Endothelial cell of umbilical vein (primary cell): ENCODE data around the gene STAT5A. TPM values are rescaled to one million over a fixed set of nuclear protein-coding genes. Genes with fewer than 3 reads are reported as not detected.

Experiments
- BruUV-seq: library from RNA; stranded (reverse); fragments of 400-500 nt; replicated peaks from 2 replicates; lab custom pipeline; 2021; lab: Mats Ljungman, UMichigan
- CTCF ChIA-PET: fragments of 300-600, 350-600 bp; sonication (Branson Sonifier 250); formaldehyde crosslinking; loops from one replicate; lab custom pipeline; 2021; ENCODE audit warnings: antibody characterized with exemption, inconsistent platforms; lab: Charles Lee
- POLR2A ChIA-PET: fragments of 300-600, 350-600 bp; sonication (Branson Sonifier 250); formaldehyde crosslinking; loops from one replicate; lab custom pipeline; 2021; ENCODE audit warnings: antibody characterized with exemption, inconsistent platforms; lab: Charles Lee
- DNase-seq: peaks from one replicate; pipeline ENCODE4 v3.0.0-alpha.2; 2011; ENCODE audit warnings: low read depth, low spot score
- FAIRE-seq: peaks from 2 replicates; lab custom pipeline; 2011; peaks lifted over from hg19 to GRCh38; lab: Jason Lieb, UNC
- H2AFZ ChIP-seq: 2 replicates; pipeline ENCODE4 v1.6.0; 2012; ENCODE audit warnings: low read depth, low read length, control low read depth, inconsistent platforms
- H3K27ac ChIP-seq: 2 replicates; pipeline ENCODE4 v1.5.1; 2011; ENCODE audit warnings: low read depth, mild to moderate bottlenecking, control low read depth, low read length, moderate library complexity; ENCODE audit not compliant: insufficient read depth
- H3K27me3 ChIP-seq, 2 experiments: 2 replicates each; pipeline versions ENCODE4 v1.6.0 to v1.6.1; 2011; ENCODE audit warnings: low read length in 2 of 2, mixed read lengths in 1 of 2; ENCODE audit not compliant: control insufficient read depth in 2 of 2, insufficient read depth in 2 of 2
- H3K36me3 ChIP-seq, 2 experiments: 2 replicates in 1 of 2; 3 replicates in 1 of 2; pipeline ENCODE4 v1.5.1; 2011; ENCODE audit warnings: low read length in 2 of 2, mild to moderate bottlenecking in 1 of 2, moderate library complexity in 1 of 2; ENCODE audit not compliant: control insufficient read depth in 2 of 2, insufficient read depth in 2 of 2; ENCODE audit errors: extremely low read depth in 1 of 2
- H3K4me1 ChIP-seq: 3 replicates; pipeline ENCODE4 v1.5.1; 2011; ENCODE audit warnings: mild to moderate bottlenecking, low read length; ENCODE audit not compliant: control insufficient read depth, insufficient read depth; ENCODE audit errors: extremely low read depth
- H3K4me2 ChIP-seq: 2 replicates; pipeline ENCODE4 v1.6.1; 2011; ENCODE audit warnings: low read length, control low read depth, mixed read lengths; ENCODE audit not compliant: insufficient read depth
- H3K4me3 ChIP-seq, 3 experiments: fragments of 200-600 bp in 1 of 3; sonication (generic), shearing (Covaris generic) in 1 of 3; replicated peaks in 1 of 3; 2 replicates each; pipeline ENCODE4 v1.5.1; 2011 to 2016; ENCODE audit warnings: control low read depth in 3 of 3, low read length in 3 of 3, mild to moderate bottlenecking in 2 of 3, inconsistent platforms in 1 of 3, low read depth in 1 of 3, moderate library complexity in 1 of 3; ENCODE audit not compliant: insufficient read depth in 1 of 3
- H3K79me2 ChIP-seq: 2 replicates; pipeline ENCODE4 v1.6.0; 2012; ENCODE audit warnings: low read length, inconsistent platforms; ENCODE audit not compliant: control insufficient read depth, insufficient read depth
- H3K9ac ChIP-seq: replicated peaks from 2 replicates; pipeline ENCODE3; 2011; ENCODE audit warnings: low read length, control low read depth; ENCODE audit not compliant: insufficient read depth; ENCODE audit errors: extremely low read depth
- H3K9me1 ChIP-seq: replicated peaks from 3 replicates; pipeline ENCODE4 v1.6.0; 2011; ENCODE audit warnings: mild to moderate bottlenecking, low read length; ENCODE audit not compliant: control insufficient read depth, insufficient read depth; ENCODE audit errors: extremely low read depth
- H3K9me3 ChIP-seq: replicated peaks from 2 replicates; pipeline ENCODE4 v1.5.1; 2012; ENCODE audit warnings: low read length, inconsistent platforms; ENCODE audit not compliant: control insufficient read depth, insufficient read depth
- H4K20me1 ChIP-seq: replicated peaks from 2 replicates; pipeline ENCODE3; 2011; ENCODE audit warnings: mild to moderate bottlenecking, low read length; ENCODE audit not compliant: control insufficient read depth, insufficient read depth; ENCODE audit errors: extremely low read depth
- EZH2 ChIP-seq: IDR thresholded peaks from 2 replicates; pipeline ENCODE4 v1.6.1; 2012; ENCODE audit warnings: borderline replicate concordance, low read depth, mild to moderate bottlenecking, moderate library complexity, low read length, inconsistent platforms; ENCODE audit not compliant: severe bottlenecking
- FOS ChIP-seq: IDR thresholded peaks from 2 replicates; pipeline ENCODE4 v1.6.1; 2011; ENCODE audit warnings: mild to moderate bottlenecking, low read length, moderate library complexity, borderline replicate concordance; ENCODE audit not compliant: insufficient read depth
- GATA2 ChIP-seq: IDR thresholded peaks from 2 replicates; pipeline ENCODE4 v1.7.0; 2011; ENCODE audit warnings: low read depth, mild to moderate bottlenecking, moderate library complexity, mixed read lengths, low read length; ENCODE audit not compliant: insufficient read length, insufficient read depth
- JUN ChIP-seq: IDR thresholded peaks from 2 replicates; pipeline ENCODE4 v1.6.1; 2011; ENCODE audit warnings: borderline replicate concordance, low read depth; ENCODE audit not compliant: insufficient read length, insufficient read depth
- MAX ChIP-seq: IDR thresholded peaks from 2 replicates; pipeline ENCODE4 v1.6.1; 2011; ENCODE audit not compliant: insufficient read depth, insufficient read length
- MYC ChIP-seq: IDR thresholded peaks from one replicate; pipeline ENCODE4 v1.6.1; 2011; ENCODE audit warnings: mild to moderate bottlenecking, low read depth, low read length
- POLR2A ChIP-seq: IDR thresholded peaks from 2 replicates; pipeline ENCODE4 v1.6.1; 2012; ENCODE audit warnings: low read depth, mild to moderate bottlenecking, control low read depth, low read length
- POLR2AphosphoS5 ChIP-seq: IDR thresholded peaks from 2 replicates; pipeline ENCODE4 v1.6.1; 2012; ENCODE audit warnings: low read depth, mild to moderate bottlenecking, control low read depth, low read length, moderate library complexity; ENCODE audit not compliant: insufficient read depth
- dilution Hi-C: fragments of 300-500 bp; cut with MboI; formaldehyde crosslinking; loops from one replicate; pipeline ENCODE4 v1.15.0; 2019; ENCODE audit warnings: low sequenced_read_pairs; ENCODE audit not compliant: extremely low pct_ligation_motif_present
- intact Hi-C: fragments of 100-400 bp; cut with micrococcal nuclease; formaldehyde crosslinking; loops from one replicate; pipeline ENCODE4 v1.10.0; 2022
- polyA plus RNA-seq, 4 experiments: library from polyadenylated mRNA; depleted of rRNA in 3 of 4; stranded (reverse) in 3 of 4; unstranded in 1 of 4; fragments of >200 nt; gene quantifications; 2 replicates each; pipeline versions ENCODE4 v1.2.1 to v1.2.3, GENCODE V29; 2011 to 2012; ENCODE audit warnings: missing spikeins in 1 of 4
- total RNA-seq: library from RNA; stranded (reverse); gene quantifications from 2 replicates; pipeline ENCODE4 v1.2.3, GENCODE V29; 2021
- TF ChIP-seq, protein P1 (sequence below), 2 donors: IDR thresholded peaks; 1 replicate in 1 of 2; 2 replicates in 1 of 2; pipeline ENCODE4 v1.5.1; 2011; ENCODE audit warnings: low read length in 2 of 2, mild to moderate bottlenecking in 2 of 2, moderate library complexity in 2 of 2, control low read depth in 1 of 2, inconsistent platforms in 1 of 2, low read depth in 1 of 2; ENCODE audit not compliant: insufficient read depth in 1 of 2; ENCODE audit errors: extremely low read depth in 1 of 2

The STAT5A gene
- total and polyA plus RNA-seq, 2 donors (not counting 3 experiments of a cell fraction or from before 2014, with no cell fraction given) = 18.0 to 23.4 TPM

DNA sequence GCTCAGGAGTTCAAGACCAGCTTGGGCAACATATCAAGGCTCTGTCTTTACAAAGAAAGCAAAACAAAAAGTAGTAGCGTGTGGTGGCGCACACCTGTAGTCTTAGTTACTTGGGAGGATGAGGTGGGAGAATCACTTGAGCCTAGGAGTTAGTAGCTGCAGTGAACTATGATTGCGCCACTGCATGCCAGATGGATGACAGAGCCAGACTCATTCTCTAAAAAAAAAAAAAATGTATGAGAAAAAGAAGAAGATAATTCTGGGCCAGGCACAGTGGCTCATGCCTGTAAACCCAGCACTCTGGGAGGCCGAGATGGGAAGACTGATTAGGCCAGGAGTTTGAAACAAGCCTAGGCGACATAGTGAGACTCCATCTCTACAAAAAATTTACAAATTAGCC lies 40.6 kb upstream of the STAT5A start:
- intact Hi-C loops = no loop called here
- H3K27ac ChIP-seq = no peak overlapping the region

More for the DNA sequence above, 40.6 kb upstream of the STAT5A start:
- H3K9me1 ChIP-seq = no peaks in the 10 kb centered on the region
- no peaks in the 10 kb centered on the region for H3K36me3 ChIP-seq
- TF ChIP-seq MYC (no peak), POLR2A (no peak), MAX (no peak), JUN (no peak), EZH2 (no peak), GATA2 (no peak), POLR2AphosphoS5 (no peak), FOS (no peak)
- TF ChIP-seq, protein P1, sequence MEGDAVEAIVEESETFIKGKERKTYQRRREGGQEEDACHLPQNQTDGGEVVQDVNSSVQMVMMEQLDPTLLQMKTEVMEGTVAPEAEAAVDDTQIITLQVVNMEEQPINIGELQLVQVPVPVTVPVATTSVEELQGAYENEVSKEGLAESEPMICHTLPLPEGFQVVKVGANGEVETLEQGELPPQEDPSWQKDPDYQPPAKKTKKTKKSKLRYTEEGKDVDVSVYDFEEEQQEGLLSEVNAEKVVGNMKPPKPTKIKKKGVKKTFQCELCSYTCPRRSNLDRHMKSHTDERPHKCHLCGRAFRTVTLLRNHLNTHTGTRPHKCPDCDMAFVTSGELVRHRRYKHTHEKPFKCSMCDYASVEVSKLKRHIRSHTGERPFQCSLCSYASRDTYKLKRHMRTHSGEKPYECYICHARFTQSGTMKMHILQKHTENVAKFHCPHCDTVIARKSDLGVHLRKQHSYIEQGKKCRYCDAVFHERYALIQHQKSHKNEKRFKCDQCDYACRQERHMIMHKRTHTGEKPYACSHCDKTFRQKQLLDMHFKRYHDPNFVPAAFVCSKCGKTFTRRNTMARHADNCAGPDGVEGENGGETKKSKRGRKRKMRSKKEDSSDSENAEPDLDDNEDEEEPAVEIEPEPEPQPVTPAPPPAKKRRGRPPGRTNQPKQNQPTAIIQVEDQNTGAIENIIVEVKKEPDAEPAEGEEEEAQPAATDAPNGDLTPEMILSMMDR (IDR thresholded peaks at IDR 0.05; ENCODE audit: extremely low read depth in 1 of 2, insufficient read depth in 1 of 2, low read depth in 1 of 2, low read length in 2 of 2) = no peak
- H3K4me3 ChIP-seq = no peak overlapping the region
- ChIA-PET POLR2A (interaction anchor here (0.7 kb wide), 1 partner anchor 194 kb away, joined by 11 read pairs; no protein-coding TSS in a partner anchor), CTCF (interaction anchor here (1.3 to 7.7 kb wide), 3 partner anchors 10 to 331 kb away, joined by 3 to 107 read pairs (median 5); no protein-coding TSS in a partner anchor)
- DNase-seq (no peak), FAIRE-seq (no peak)
- no peaks in the 10 kb centered on the region for H4K20me1 ChIP-seq
- H3K79me2 ChIP-seq = peaks cover 39% of the 10 kb centered on the region
- no peaks in the 10 kb centered on the region for H3K9me3 ChIP-seq
- H3K4me2 ChIP-seq = no peak overlapping the region
- H3K4me1 ChIP-seq = peaks cover 32% of the 10 kb centered on the region
- no peak overlapping the region for H2AFZ ChIP-seq
- dilution Hi-C loops = no loop called here
- BruUV-seq = no TSS peak
- H3K9ac ChIP-seq = no peak overlapping the region
- no peaks in the 10 kb centered on the region for H3K27me3 ChIP-seq
